22Rv1 (cell line): ENCODE measurements around the gene KRTAP5-5.

Experiments used
- CTCF ChIP-seq: fragments of 450-650 bp; IDR thresholded peaks from 2 replicates; pipeline ENCODE4 v1.5.1; 2017; ENCODE audit warnings: mild to moderate bottlenecking
- ZFX ChIP-seq: fragments of 450-650 bp; IDR thresholded peaks from 2 replicates; pipeline ENCODE4 v1.6.1; 2017; ENCODE audit warnings: antibody characterized with exemption, borderline replicate concordance

- TF ChIP-seq CTCF (no peak), ZFX (no peak)
These were observed 22.5 kb downstream of the KRTAP5-5 start for GRCh38 chr11:1652026-1652425.
